ENCODE data around the gene NOS1. TPM values are rescaled to one million over a fixed set of nuclear protein-coding genes. Genes with fewer than 3 reads are reported as not detected.

NOS1 gene
- total RNA-seq, 1 experiment from 2014 or later: not detected

DNA sequence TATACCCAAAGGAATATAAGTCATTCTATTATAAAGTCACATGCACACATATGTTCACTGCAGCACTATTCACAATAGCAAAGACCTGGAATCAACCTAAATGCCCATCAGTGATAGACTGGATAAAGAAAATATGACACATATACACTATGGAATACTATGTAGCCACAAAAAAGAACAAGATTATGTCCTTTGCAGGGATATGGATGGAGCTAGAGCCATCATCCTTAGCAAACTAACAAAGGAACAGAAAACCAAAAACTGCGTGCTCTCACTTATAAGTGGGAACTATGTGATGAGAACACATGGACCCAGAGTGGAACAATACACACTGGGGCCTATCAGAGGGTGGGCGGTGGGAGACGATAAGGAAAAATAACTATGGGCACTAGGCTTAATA lies 192.4 kb downstream of the NOS1 start:
- Mint-ChIP-seq H3K27ac (ENCODE audit: low read depth, unreplicated experiment) (no peak overlapping the region), H3K36me3 (ENCODE audit: insufficient read depth, unreplicated experiment) (peaks cover 88% of the 10 kb centered on the region), H3K27me3 (ENCODE audit: insufficient read depth, unreplicated experiment) (no peaks in the 10 kb centered on the region), H3K4me3 (ENCODE audit: unreplicated experiment) (no peak overlapping the region), H3K4me1 (ENCODE audit: insufficient read depth, unreplicated experiment) (no peaks in the 10 kb centered on the region), H3K9me3 (ENCODE audit: unreplicated experiment) (no peaks in the 10 kb centered on the region)
- BruUV-seq (replicated peaks): no TSS peak
- ChIA-PET CTCF (no interaction called here), POLR2A (interaction anchor here (0.7 kb wide), 2 partner anchors 291 to 1333 kb away, joined by 3 read pairs; no protein-coding TSS in a partner anchor)
- DNase-seq (ENCODE audit: unreplicated experiment): no peak
- TF ChIP-seq, protein P1, sequence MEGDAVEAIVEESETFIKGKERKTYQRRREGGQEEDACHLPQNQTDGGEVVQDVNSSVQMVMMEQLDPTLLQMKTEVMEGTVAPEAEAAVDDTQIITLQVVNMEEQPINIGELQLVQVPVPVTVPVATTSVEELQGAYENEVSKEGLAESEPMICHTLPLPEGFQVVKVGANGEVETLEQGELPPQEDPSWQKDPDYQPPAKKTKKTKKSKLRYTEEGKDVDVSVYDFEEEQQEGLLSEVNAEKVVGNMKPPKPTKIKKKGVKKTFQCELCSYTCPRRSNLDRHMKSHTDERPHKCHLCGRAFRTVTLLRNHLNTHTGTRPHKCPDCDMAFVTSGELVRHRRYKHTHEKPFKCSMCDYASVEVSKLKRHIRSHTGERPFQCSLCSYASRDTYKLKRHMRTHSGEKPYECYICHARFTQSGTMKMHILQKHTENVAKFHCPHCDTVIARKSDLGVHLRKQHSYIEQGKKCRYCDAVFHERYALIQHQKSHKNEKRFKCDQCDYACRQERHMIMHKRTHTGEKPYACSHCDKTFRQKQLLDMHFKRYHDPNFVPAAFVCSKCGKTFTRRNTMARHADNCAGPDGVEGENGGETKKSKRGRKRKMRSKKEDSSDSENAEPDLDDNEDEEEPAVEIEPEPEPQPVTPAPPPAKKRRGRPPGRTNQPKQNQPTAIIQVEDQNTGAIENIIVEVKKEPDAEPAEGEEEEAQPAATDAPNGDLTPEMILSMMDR (IDR thresholded peaks at IDR 0.05; ENCODE audit: unreplicated experiment): no peak
- intact Hi-C loops (cut with micrococcal nuclease): no loop called here

DNA sequence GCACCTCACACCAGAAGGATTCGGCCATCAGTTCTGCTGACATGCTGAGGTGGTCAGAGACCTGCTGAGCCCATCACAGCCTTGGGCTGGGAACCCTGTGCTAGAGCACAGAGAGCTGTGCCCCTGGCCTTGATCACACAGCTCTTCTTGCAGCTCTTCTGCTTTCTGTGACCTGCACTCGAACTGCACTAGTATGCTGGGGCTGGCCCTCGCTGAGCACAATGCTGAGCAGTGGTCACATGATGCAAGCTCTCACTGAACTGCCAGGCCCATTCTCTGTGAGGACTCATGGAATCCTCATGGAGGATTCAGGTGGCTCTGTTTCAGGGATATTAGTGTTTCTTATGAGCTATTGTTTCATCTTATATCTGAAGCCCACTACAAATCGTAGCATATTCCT lies 193.7 kb downstream of the NOS1 start:
- peaks cover 88% of the 10 kb centered on the region for H3K36me3 Mint-ChIP-seq (ENCODE audit: insufficient read depth, unreplicated experiment)
- ChIA-PET CTCF (interaction anchor here (0.6 to 1.8 kb wide), 3 partner anchors 12 to 462 kb away, joined by 4 to 5 read pairs (median 5); no protein-coding TSS in a partner anchor), POLR2A (no interaction called here)
- no peaks in the 10 kb centered on the region for H3K9me3 Mint-ChIP-seq (ENCODE audit: unreplicated experiment)
- no TSS peak for BruUV-seq (replicated peaks)
- intact Hi-C loops (cut with micrococcal nuclease): no loop called here
- TF ChIP-seq, protein P1 (IDR thresholded peaks at IDR 0.05; ENCODE audit: unreplicated experiment): no peak
- no peak overlapping the region for H3K27ac Mint-ChIP-seq (ENCODE audit: low read depth, unreplicated experiment)
- no peak for DNase-seq (ENCODE audit: unreplicated experiment)
- H3K4me3 Mint-ChIP-seq (ENCODE audit: unreplicated experiment): no peak overlapping the region
- H3K27me3 Mint-ChIP-seq (ENCODE audit: insufficient read depth, unreplicated experiment): no peaks in the 10 kb centered on the region
- H3K4me1 Mint-ChIP-seq (ENCODE audit: insufficient read depth, unreplicated experiment): no peaks in the 10 kb centered on the region

DNA sequence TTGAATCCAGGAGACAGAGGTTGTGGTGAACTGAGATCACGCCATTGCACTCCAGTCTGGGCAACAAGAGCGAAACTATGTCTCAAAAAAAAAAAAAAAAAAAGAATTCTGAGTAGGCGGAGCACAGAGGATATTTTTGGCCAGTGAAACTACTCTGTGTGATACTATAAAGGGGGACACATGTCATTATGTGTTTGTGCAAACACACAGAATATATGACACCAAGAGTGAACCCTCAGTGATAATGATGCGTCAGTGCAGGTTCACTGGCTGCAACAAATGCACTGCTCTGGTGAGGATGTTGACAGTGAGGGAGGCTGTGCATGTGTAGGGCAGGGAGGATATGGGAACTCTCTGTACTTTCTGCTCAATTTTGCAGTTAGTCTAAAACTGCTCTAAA lies 195.3 kb downstream of the NOS1 start:
- H3K4me1 Mint-ChIP-seq (ENCODE audit: insufficient read depth, unreplicated experiment): no peaks in the 10 kb centered on the region
- DNase-seq (ENCODE audit: unreplicated experiment): no peak
- ChIA-PET CTCF (no interaction called here), POLR2A (no interaction called here)
- no peak overlapping the region for H3K27ac Mint-ChIP-seq (ENCODE audit: low read depth, unreplicated experiment)
- TF ChIP-seq, protein P1 (IDR thresholded peaks at IDR 0.05; ENCODE audit: unreplicated experiment): no peak
- no peaks in the 10 kb centered on the region for H3K27me3 Mint-ChIP-seq (ENCODE audit: insufficient read depth, unreplicated experiment)
- no peaks in the 10 kb centered on the region for H3K9me3 Mint-ChIP-seq (ENCODE audit: unreplicated experiment)
- BruUV-seq (replicated peaks): no TSS peak
- H3K36me3 Mint-ChIP-seq (ENCODE audit: insufficient read depth, unreplicated experiment): peaks cover 86% of the 10 kb centered on the region
- intact Hi-C loops (cut with micrococcal nuclease): no loop called here
- no peak overlapping the region for H3K4me3 Mint-ChIP-seq (ENCODE audit: unreplicated experiment)

DNA sequence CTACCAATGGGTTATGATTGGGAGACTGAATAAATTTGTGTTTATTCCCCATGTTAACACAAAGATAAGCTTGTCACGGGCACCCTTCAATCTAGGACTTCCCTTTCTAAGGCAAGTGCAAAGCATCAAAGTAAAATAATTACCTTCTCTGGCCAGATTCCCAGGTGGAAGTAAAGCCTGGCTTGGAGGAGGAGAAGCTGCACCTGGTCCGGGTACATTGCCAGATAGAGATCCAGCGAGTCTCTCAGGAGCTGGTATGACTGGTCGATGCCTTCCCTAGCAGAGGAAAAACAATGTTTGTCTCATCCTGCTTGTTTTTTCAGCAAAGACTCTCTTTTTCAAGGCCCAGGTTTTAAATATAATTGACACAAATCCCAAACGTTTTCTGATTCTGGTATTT lies 196.1 kb downstream of the NOS1 start:
- Mint-ChIP-seq H3K27ac (ENCODE audit: low read depth, unreplicated experiment) (no peak overlapping the region), H3K4me1 (ENCODE audit: insufficient read depth, unreplicated experiment) (no peaks in the 10 kb centered on the region), H3K36me3 (ENCODE audit: insufficient read depth, unreplicated experiment) (peaks cover 86% of the 10 kb centered on the region), H3K4me3 (ENCODE audit: unreplicated experiment) (no peak overlapping the region), H3K9me3 (ENCODE audit: unreplicated experiment) (no peaks in the 10 kb centered on the region), H3K27me3 (ENCODE audit: insufficient read depth, unreplicated experiment) (no peaks in the 10 kb centered on the region)
- TF ChIP-seq, protein P1 (IDR thresholded peaks at IDR 0.05; ENCODE audit: unreplicated experiment): no peak
- ChIA-PET POLR2A (interaction anchor here (0.5 to 0.6 kb wide), 3 partner anchors 22 to 896 kb away, joined by 3 read pairs; partner anchors contain the start of gene WSB2), CTCF (interaction anchor here (0.6 kb wide), 2 partner anchors 19 to 164 kb away, joined by 3 read pairs; no protein-coding TSS in a partner anchor)
- no peak for DNase-seq (ENCODE audit: unreplicated experiment)
- BruUV-seq (replicated peaks): no TSS peak
- intact Hi-C loops (cut with micrococcal nuclease): no loop called here
